HG02678 (cell line): ENCODE measurements around the gene PIAS3.
"Not testable (repeated sequence)": the region's sequence is repeated elsewhere in the genome, so short reads cannot be mapped to it uniquely, and the experiment has no call there.

Experiments
- ATAC-seq: cut with Tn5 transposase; IDR thresholded peaks from one replicate; pipeline ENCODE4 v1.9.1; 2021; ENCODE audit warnings: mild to moderate bottlenecking, moderate library complexity; ENCODE audit not compliant: unreplicated experiment

PIAS3 gene

DNA sequence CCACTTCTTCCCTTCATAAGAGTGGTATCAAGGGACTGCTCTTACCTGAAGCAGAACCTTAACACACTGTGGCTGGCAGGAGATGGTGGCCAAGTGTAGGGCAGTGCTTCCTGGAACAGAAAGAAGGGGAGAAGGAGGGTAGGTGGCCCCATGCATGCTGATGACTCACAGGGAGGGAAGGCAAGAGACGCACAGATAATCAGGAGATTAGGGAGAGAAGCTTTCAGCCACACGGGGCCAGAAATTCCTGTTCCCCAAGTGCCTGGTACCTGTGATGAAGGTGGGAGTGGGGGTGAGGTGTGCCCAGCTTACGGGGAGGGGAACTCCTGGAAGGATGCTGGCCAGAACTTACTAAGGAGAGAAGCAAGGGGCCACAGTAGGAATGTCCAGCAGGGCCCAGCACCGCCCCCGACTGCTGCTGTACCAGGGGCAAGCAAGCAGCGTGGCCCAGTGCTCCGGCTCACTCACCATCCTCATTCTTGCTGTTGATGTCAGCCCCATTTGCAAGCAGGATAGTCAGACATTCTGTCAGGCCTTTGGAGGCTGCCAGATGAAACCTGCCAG is 19.1 kb upstream of the PIAS3 start:
- ATAC-seq, result no peak

DNA sequence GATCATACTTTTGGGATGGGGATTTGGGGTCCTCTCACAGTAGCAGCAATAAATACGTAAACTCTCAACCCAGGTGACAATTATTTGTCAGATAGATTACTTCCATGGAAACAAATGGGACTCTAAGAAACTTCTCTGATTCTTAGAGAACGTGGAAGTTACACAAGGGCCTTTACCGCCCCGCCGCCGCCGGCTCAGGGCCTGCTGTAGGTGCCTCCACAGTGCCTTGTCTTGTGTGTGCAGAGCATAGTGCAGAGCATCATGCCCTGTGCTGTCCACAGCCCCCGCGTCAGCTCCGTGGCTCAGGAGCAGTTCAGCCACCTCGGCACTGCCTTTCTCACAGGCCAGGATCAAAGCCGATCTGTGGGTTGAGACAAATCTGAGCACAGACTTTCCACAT is 15.8 kb upstream of the PIAS3 start:
- ATAC-seq, result no peak

DNA sequence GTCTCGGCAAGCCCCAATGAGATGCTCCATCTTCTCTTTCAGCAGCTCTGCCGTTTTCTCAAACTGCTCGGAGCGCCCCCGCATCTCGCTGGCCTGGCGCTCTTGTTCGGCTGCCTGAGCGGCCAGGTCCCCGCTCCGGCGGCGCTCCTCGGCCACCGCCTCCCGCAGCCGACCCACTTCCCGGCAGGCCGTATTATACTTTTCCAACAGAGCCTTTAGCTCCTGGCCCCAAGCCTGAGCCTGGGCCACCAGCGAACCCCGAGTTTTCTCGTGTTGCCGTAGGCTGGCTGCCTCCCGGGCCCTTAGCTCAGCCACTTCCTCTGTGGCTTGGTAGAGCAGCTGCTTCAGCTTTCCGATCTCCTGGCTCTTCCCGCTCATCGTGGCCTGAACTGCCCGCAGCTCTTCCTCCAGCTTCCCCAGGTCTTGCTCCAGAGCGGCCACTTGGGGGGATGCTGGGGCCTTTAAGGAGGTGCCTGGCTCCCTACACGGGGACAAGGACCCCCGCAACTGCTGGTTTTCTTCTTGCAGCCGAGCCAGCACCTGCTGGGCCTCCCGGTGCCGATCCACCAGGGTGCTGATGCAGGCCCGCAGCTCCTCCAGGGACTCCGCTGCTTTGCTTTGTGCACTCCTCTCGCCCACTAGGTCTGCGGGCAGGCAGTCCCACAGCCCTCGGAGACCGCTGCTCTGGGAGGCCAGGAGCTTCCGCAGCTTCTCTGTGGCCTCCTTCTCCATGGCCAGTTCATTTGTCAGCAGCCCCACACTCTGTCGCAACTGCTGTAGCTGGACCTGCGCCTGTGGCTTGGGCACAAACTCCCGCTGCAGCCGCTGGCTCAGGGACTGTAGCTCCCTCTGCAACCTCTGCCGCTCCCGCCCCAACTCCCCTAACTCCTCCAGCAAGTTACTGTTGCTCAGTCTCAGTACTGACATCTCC is 13.4 kb upstream of the PIAS3 start:
- peak; percentile 42 for ATAC-seq

DNA sequence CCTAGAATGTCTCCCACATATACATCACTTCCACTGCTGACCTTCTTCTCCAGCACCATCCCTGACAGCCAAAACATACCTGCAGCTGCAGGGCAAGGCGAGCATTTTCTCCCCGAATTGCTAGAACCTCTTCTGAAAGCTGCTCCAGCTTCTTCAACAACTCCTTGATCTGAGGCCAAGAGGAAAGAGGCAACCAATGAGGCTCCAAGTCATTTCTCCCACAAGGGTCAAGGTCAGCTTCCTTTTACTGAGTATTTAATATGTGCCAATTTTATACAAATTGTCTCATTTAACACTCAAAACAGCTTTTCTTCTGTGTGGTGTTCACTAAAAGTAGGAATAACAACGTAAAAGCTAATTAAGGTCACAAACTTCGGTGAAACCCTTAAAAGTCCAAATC is 9.4 kb upstream of the PIAS3 start:
- no peak for ATAC-seq

DNA sequence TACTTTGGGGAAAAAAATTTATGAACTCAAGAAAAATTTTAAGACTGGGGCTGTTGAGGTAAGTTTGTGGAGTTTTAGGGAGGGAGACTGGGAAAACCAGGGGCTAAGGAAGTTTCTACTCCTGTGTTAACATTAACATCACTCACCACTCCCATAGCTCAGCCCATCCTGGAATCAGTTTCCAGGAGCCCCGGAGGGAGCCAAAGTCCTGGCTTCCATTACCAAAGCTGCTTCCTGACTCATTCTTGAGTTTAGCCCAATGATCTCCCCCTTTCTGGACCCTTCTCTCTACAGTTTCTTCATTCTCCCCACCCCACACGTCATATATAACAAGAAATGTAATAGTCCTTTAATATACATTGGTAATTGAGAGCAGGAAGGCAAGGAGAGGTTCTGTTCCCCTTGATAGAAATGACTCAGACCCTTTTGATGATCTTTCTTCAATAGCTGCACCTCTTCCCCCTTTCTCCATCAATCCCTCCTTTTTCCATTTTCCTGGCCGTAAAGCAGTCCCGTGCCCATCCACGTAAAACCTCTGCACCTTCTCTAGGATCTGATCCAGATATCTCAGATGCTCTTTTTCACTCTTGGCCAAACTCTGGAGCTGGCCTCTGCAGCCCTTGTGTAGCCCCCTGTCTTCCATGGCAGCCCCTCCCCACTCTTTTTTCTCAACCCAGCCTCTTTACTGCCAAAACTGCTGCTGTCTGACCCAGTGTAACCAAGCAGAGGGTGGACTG is 4.6 kb upstream of the PIAS3 start:
- no peak for ATAC-seq

DNA sequence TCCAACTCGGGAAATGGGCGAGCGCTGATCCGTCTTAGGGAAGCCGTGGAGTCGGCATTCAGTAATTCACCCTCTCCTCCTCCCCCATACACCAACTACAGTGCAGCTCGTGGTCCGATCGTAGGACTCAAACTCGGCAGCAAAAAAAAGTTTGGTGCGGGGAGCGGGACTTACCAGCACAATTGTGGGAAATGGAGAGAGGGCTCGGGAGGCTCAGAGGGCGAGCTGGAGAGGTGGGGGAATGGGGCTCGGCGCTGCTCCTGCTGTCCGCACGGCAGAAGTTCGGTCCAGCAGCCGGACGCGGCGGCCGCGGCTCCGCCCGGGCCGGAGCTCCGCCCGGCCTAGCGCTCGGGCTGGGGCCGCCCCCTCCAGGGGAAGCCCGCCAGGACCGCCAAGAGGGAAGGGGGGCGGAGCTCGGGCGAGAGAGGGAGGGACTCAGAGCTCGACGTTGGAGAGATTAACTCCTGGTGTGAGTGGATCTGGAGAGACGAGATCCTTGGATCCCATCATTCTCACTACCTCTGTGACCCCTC is 676 bp upstream of the PIAS3 start:
- ATAC-seq, result peak; percentile 78

DNA sequence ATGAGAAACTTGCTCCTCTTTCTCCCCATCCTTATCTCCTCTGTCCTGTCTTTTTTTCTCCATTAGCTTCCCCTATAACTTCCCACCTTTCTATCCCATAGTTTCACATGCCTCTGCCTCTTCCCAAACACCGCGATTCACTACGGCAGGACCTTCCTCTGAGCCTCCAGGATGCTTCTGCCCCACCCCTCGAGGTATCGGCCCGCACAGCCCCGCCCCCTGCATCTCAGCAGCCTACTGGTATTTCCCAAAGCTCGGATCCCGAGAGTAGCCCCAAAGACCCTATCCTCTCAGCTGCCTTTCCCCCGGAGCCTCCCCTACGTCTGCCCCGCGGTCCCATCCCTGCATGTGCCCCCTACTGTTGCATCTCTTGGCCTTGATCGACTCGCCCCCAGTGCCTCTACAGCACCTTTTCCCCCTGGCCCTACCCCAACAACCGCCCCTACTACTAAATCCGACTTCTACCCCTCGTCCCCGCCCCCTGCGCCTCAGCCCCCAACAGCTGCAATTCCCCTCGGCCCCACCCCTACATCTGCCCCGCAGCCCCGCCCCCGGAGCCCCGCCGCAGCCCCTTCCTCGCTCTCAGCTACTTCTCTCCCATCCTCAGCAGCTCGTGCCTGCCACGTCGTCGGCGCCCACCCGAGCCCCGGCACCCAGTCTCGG is 512 bp downstream of the PIAS3 start:
- peak; percentile 22 for ATAC-seq

DNA sequence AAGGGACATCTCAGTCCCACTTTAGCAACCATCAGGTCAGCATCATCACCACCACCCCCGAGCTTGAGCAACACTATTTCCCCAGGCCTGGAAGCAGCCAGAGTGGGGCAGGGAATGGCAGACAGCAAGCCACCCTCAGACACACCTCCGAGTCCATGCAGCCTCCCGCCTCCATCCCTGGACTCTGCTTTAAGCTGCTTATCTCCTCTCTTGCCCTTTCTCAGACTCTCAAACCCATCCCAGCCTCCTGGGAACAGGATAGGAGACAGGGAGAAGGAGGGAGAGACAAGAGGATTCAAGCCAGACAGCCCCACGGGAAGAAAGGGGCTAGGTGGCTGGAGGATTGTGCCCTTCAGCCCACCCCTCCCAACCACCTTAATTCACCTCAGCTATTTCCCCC is 1.7 kb downstream of the PIAS3 start:
- ATAC-seq, result no peak

DNA sequence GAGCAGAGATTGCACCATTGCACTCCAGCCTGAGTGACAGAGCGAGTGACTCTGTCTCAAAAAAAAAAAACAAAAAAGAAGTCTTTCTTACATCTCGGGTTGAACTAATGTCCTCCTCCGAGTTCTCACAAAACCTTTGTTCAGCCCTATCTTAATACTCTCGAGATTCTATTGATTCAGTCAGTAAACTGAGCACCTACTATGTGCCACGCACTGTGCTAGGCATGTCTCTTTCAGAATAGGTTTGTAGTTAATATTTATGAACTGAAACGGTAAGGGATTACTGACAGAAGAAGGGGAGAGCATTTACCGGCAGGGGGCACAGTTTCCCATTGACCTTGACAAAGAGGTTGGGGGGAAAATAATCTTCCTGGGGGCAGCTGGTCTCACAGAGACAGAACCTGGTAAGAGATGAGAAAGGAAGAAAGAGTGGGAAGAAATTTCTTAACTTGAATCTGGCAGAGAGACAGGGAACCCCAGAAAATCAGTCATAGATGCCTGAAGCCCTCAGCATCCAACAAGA is 3.4 kb downstream of the PIAS3 start:
- no peak for ATAC-seq

DNA sequence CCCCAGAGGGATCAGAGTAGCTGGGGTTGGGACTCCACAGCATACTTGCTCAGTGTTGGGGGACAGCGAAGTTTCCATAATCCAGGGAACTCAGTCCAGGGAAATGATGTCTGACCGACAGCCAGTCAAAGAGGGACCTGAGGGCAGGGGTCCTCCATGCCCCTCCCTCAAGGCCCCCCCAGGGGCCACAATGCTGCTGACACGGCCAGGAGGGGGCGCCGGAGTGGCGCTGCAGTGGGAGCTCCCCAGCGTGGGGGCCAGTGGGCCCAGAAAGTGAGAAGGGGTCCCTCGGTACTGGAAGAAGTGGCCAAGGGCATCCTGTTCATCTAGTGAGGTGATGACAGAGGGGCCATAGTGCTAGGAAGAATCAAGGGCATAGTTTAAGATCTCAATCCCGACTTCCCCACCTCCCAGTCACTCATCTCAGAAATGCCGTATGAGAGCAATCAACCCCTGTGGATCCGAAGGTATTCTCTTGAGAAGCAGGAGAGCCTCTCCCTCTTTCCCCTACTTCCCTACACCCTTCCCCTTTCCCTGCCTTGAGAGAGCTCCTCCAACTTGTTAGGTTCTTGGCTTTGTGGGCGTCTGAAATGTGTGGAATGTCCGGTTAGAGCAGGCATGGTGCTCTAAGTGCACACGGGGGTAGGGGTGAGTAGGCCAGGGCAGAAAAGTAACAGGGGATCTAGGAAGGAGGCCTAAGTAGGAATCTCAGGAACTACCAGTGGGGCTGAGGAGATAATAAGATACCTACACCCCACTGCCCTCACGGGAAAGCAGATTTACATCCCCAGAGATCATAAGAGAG is 9.3 kb downstream of the PIAS3 start:
- no peak for ATAC-seq

DNA sequence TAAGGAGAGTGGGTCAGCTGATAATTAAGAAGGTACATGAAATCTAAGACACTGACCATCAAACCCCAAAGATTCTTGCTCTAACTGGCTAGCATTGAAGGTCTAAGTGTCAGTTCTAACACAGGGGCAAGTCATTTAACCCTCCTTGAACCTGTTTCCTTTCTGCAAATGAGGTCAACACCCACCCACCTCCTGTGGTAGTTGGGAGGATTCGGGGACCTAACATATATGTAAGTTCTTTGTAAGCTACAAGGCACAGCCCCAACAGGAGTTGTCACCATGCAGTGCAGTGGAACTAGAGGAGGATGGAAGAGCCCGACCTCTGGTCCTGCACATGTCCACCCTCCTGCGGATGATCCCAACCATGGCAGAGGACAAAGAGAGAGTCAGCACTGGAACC is 11.1 kb downstream of the PIAS3 start:
- no peak for ATAC-seq

DNA sequence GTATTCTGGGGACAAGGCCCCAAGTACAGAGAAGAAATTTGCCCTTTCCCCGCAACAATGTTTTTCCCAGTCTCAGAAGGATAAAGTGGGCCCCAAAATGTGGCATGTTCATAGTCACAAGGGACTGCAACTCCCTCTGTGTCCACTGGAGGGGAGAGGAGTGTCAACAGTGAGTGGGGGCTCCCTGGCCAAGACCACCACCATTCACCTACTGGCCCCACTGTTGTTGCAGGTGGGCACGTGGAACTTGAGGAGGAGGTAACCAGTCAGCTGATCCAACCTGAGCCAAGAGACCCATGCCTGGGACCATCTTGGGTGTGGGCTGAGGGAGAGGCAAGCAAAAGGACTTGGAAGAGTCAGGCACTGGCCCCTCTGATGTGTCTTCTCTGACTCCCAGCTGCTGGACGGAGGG is 12.7 kb downstream of the PIAS3 start:
- ATAC-seq, result no peak

DNA sequence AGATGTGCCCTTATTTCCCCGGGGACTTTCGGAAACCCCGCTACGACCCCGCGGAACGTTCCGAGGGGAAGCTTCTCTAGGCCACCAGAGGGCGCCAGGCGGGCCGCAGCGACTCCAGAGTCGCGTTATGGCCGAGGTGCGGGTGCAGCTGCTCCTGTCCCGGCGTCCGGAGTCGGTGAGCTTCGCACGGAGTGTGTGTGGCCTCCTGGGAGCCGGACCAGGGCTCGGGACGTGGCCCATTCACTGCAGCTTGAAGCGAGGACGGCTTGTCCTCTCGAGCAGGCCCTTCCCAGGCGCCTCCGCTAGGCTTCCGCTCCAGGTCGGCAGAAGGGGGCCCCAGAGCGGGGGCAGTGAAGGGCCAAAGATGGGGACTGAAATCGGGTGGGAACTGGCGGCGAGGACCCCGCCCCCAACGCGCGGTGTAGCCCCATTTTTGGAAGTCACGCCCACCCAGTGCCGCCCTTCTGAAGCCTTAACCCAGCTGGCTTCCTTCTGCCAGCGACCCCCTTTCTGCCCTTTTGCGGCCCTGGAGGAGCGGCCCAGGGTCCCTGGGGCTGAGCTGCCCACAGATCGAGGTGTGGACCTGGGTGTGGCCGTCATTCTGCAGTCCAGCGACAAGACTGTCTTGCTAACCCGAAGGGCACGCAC is 13.2 kb downstream of the PIAS3 start, which contains the start of gene NUDT17:
NUDT17 (plus strand) TSS at position 117 of the 648 bp plus-strand sequence; CDS start at position 128, 11 bp downstream.
- ATAC-seq, result peak; percentile 65

DNA sequence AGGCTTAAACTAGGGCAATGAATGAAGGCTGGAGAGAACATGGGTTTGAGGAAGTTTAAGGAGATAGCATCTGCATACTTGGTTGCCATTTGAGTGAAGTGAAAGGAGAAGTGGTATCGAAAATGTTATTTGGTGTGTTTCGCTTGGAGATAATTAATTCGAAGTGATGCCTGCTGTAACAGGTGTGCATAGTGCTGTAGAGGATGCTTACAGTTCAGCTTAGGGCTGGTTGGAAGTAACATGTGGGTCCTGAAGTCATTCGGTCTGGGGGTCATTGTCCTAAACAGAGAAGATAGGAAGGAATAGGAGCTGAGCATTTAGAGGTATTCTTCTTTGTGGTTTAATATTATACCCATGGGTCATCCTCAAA is 13.8 kb downstream of the PIAS3 start:
- peak; percentile 81 for ATAC-seq

DNA sequence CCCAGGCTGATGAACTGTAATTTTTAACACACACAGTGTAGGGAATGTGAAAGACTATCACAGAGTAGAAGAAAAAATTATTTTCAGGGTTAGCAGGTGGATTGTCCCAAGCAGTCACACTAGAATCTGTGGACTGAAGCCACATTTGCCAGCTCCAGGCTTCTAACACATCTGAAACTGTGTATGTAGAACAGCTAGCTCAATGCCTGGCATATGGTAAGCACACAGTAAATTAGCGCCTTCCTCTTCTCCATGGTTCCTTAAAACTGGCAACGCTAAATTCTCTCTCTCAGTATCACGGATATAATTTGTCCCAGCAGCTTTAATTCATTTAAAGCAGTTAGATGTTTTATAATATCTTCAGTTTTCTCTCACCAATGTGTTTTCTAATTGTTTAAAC is 15.8 kb downstream of the PIAS3 start:
- ATAC-seq, result no peak

DNA sequence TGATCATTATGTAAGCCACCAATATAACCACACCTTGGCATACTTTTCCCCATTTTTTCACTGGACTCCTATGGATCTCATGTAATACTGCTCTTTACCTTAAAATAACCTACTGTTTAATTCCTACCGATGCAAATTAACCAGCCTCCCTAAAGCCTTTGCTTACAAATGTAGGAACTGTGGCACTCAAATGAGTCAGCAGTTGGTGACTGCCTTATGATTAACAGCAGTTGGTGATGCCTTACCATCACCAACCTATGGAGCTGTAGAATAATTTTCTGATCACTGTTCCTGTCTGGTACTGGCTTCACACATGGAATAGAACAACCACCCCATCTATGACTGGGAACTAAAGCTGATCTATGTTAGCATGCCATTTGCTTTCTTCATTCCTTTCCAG is 21.2 kb downstream of the PIAS3 start:
- ATAC-seq, result no peak

DNA sequence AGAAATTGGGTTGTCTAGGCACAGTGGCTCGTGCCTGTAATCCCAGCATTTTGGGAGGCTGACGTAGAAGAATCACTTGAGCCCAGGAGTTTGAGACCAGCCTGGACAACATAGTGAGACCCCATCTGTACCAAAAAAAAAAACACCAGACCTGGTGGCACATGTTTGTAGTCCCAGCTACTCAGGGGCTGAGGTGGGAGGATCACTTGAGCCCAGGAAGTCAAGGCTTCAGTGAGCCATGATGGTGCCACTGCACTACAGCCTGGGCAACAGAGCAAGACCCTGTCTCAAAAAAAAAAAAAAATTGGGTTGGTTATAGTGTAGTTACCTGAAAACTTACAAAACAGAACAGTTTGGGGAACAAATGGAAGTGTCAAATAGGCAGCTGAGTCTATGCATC is 28.1 kb downstream of the PIAS3 start:
- ATAC-seq, result not testable (repeated sequence)

DNA sequence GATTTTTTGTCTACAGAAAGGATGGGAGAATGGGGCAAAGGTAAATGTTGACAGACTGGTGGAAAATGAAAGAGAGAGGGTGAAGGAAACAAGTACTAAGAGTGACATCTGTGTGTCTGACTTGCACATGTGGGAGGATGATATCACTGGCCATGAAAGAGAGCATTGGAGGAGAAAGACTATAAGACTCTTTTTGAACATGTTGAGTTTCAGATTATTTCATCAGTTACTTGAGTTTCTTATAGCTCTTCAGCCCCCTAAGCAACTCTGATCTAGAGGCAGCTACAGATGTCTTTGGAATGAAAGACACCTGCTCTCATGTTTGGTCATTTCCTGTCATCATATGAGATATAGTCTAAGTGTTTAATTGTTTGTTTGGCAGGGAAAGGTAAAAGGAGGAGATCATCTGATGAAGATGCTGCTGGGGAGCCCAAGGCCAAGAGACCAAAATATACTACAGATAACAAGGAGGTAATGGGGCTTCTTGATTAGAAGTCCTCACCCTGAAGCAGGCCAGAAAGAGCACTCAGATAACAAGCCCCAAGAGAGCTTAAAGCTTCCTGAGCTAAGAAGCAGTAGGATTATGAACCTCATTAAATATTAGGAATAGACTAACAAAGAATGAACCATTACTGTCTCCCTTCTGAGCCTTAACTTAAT is 30.4 kb downstream of the PIAS3 start:
- ATAC-seq, result no peak

DNA sequence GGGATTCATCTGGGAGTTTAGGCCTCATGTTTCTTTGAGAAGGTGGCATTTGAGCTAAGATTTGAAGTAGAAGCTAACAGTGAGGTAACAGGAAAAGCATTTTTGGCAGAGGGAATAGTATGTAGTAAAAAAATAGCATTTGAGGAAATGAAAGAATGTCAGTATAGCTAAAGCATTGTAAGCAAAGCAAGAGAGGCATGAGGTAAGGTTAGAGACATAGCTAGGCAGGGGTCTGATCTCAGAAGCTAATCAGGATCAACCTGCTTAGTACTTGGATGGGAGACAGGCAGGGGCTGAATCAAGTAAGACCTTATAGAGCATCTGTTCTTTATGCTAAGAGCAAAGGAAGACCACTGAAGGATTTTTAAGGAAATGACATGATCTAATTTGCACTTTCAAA is 30.9 kb downstream of the PIAS3 start:
- no peak for ATAC-seq
